Breast epithelium (tissue), 4 donors: ENCODE measurements around the gene ZNF708. TPM values are rescaled to one million over a fixed set of nuclear protein-coding genes. Genes with fewer than 3 reads are reported as not detected.
"Not testable (repeated sequence)": the region's sequence is repeated elsewhere in the genome, so short reads cannot be mapped to it uniquely, and the experiment has no call there.

Experiments used
- DNase-seq, 2 donors: peaks; one replicate each; pipeline ENCODE4 v3.0.0-alpha.2; 2019; ENCODE audit warnings: low spot score in 2 of 2
- H3K27ac ChIP-seq, 2 donors: fragments of 200-600 bp; sonication (generic) in 1 of 2; one replicate each; pipeline ENCODE4 v1.5.1; 2016 to 2019; ENCODE audit warnings: mild to moderate bottlenecking in 1 of 2
- H3K27me3 ChIP-seq, 2 donors: fragments of 200-600 bp; sonication (generic) in 1 of 2; one replicate each; pipeline versions ENCODE4 v1.5.1 to v1.6.0; 2017 to 2019; ENCODE audit warnings: control low read depth in 1 of 2, mild to moderate bottlenecking in 1 of 2
- H3K36me3 ChIP-seq: fragments of 200-600 bp; one replicate; pipeline ENCODE4 v1.5.1; 2019
- H3K4me1 ChIP-seq, 2 donors: fragments of 200-600 bp; sonication (generic); one replicate each; pipeline ENCODE4 v1.5.1; 2016 to 2019; ENCODE audit warnings: control low read depth in 1 of 2
- H3K4me3 ChIP-seq, 3 donors: fragments of 200-600 bp; sonication (generic); 1 replicate in 2 of 3; 2 replicates in 1 of 3; pipeline ENCODE4 v1.5.1; 2016 to 2019; ENCODE audit warnings: mild to moderate bottlenecking in 3 of 3, moderate library complexity in 2 of 3
- H3K9me3 ChIP-seq, 2 donors: fragments of 200-600 bp; sonication (generic) in 1 of 2; one replicate each; pipeline ENCODE4 v1.5.1; 2016 to 2019; ENCODE audit warnings: control low read depth in 1 of 2
- CTCF ChIP-seq, 3 donors: fragments of 450-650 bp; IDR thresholded peaks; one replicate each; pipeline ENCODE4 v1.5.1; 2016 to 2017; ENCODE audit warnings: antibody characterized with exemption in 3 of 3, mild to moderate bottlenecking in 3 of 3, moderate library complexity in 3 of 3
- POLR2A ChIP-seq: fragments of 450-650 bp; IDR thresholded peaks from one replicate; pipeline ENCODE4 v1.6.1; 2016; ENCODE audit warnings: antibody characterized with exemption, mild to moderate bottlenecking, moderate library complexity
- POLR2AphosphoS5 ChIP-seq, 3 donors: sonication (generic); formaldehyde crosslinking; IDR thresholded peaks; one replicate each; pipeline ENCODE4 v1.6.1; 2017; ENCODE audit warnings: antibody characterized with exemption in 3 of 3
- intact Hi-C: fragments of 100-400 bp; cut with DNase I; formaldehyde crosslinking; loops from one replicate; pipeline ENCODE4 v1.15.1; 2023; ENCODE audit warnings: low total_unique reads
- total RNA-seq, 3 donors: library from RNA; depleted of rRNA; stranded (reverse); fragments of >200 nt; gene quantifications; one replicate each; pipeline ENCODE4 v1.1.0, GENCODE V29; 2016

The ZNF708 gene
- total RNA-seq, 3 donors from 2014 or later, result 13.1 to 29.6 (median 22.6) TPM

GRCh38 chr19:21317821-21318220 is 11.4 kb downstream of the ZNF708 start:
- DNase-seq, result no peak
- intact Hi-C loops, result no loop called here
- Histone ChIP-seq H3K36me3 (no peaks in the 10 kb centered on the region), H3K27ac (no peak overlapping the region), H3K27me3 (no peaks in the 10 kb centered on the region), H3K9me3 (peaks cover 0 to 5% of the 10 kb centered on the region in 2 donors), H3K4me3 (no peak overlapping the region), H3K4me1 (no peaks in the 10 kb centered on the region)
- no peak for TF ChIP-seq POLR2AphosphoS5 (IDR thresholded peaks at IDR 0.05)
- no peak for TF ChIP-seq POLR2A
- TF ChIP-seq CTCF (IDR thresholded peaks at IDR 0.05), result no peak

- no peak overlapping the region for H3K4me3 ChIP-seq
- no peak for TF ChIP-seq POLR2A
- TF ChIP-seq POLR2AphosphoS5 (IDR thresholded peaks at IDR 0.05), result no peak
- TF ChIP-seq CTCF (IDR thresholded peaks at IDR 0.05), result no peak
- no peaks in the 10 kb centered on the region for H3K4me1 ChIP-seq
- H3K27ac ChIP-seq, result no peak overlapping the region
- no peak for DNase-seq
- H3K9me3 ChIP-seq, result peaks cover 0 to 8% of the 10 kb centered on the region in 2 donors
- no peaks in the 10 kb centered on the region for H3K36me3 ChIP-seq
- intact Hi-C loops, result no loop called here
- no peaks in the 10 kb centered on the region for H3K27me3 ChIP-seq
Observed at GRCh38 chr19:21314676-21315075, 14.5 kb downstream of the ZNF708 start.

- H3K4me3 ChIP-seq, H3K36me3 ChIP-seq, intact Hi-C loops, H3K4me1 ChIP-seq, H3K27ac ChIP-seq, DNase-seq, H3K27me3 ChIP-seq, H3K9me3 ChIP-seq: not testable (repeated sequence)
Observed at GRCh38 chr19:21312807-21313206, 16.4 kb downstream of the ZNF708 start.

DNA sequence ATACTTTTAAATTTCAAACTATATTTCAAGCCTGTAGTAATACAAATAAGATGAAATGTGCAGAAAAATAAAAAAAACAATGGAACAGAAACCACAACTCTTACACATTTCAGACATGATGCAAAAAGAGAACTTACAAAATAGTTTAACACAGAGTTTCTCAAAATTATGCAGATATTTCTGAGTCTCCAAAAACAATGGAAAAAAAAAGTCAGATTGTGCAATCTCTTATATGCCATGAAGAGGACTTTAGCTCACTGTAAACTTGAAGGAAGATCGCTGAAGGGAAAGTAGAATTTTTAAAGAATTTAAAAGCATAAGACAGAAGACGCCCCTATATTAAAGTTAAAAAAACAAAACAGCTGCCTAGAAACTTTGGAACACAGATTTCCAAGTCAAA is 20.4 kb downstream of the ZNF708 start:
- intact Hi-C loops, result no loop called here
- H3K9me3 ChIP-seq, result peaks cover 0 to 8% of the 10 kb centered on the region in 2 donors
- no peaks in the 10 kb centered on the region for H3K4me1 ChIP-seq
- H3K36me3 ChIP-seq, result no peaks in the 10 kb centered on the region
- TF ChIP-seq POLR2AphosphoS5 (IDR thresholded peaks at IDR 0.05) (no peak), POLR2A (no peak), CTCF (IDR thresholded peaks at IDR 0.05) (no peak)
- DNase-seq, result no peak
- no peak overlapping the region for H3K4me3 ChIP-seq
- H3K27me3 ChIP-seq, result no peaks in the 10 kb centered on the region
- no peak overlapping the region for H3K27ac ChIP-seq

- intact Hi-C loops, H3K36me3 ChIP-seq, DNase-seq: not testable (repeated sequence)
Observed at GRCh38 chr19:21306881-21307479, 22.2 kb downstream of the ZNF708 start.

GRCh38 chr19:21293768-21294167 is 35.4 kb downstream of the ZNF708 start:
- intact Hi-C loops, DNase-seq, H3K36me3 ChIP-seq, H3K27me3 ChIP-seq, H3K4me3 ChIP-seq, H3K4me1 ChIP-seq, H3K27ac ChIP-seq: not testable (repeated sequence)
- peaks cover 18 to 31% of the 10 kb centered on the region in 2 donors for H3K9me3 ChIP-seq

More at GRCh38 chr19:21306881-21307479, 22.2 kb downstream of the ZNF708 start:
- H3K27ac ChIP-seq, H3K27me3 ChIP-seq, H3K4me3 ChIP-seq, H3K4me1 ChIP-seq, H3K9me3 ChIP-seq: not testable (repeated sequence)

DNA sequence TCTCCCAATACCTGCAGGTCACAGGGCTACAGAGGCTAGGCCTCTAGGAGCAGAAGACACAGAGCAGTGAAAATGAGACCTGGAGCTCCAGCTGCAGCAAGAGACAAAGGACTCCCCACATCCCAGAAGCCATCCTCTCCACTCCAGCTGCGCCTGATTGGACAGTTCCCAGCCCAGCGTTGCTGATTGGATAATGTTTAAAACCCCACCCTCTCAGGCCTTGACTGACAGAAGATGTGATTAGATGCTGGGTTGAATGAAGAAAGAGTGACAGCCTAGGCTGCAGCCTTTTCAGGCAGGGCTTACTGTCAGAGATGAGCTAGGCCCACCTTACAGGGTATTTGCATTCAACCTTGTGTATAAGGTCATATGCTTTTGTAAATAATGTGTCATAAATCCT is 59.4 kb downstream of the ZNF708 start:
- H3K36me3 ChIP-seq, result no peaks in the 10 kb centered on the region
- intact Hi-C loops, result no loop called here

More for the DNA sequence above, 59.4 kb downstream of the ZNF708 start:
- H3K4me1 ChIP-seq, result no peaks in the 10 kb centered on the region
- H3K27me3 ChIP-seq, result no peaks in the 10 kb centered on the region
- peaks cover 11 to 18% of the 10 kb centered on the region in 2 donors for H3K9me3 ChIP-seq
- H3K4me3 ChIP-seq, result no peak overlapping the region
- DNase-seq, result no peak
- TF ChIP-seq CTCF (IDR thresholded peaks at IDR 0.05) (no peak), POLR2A (no peak), POLR2AphosphoS5 (IDR thresholded peaks at IDR 0.05) (no peak)
- no peak overlapping the region for H3K27ac ChIP-seq
